Left lung (tissue), 10 donors: ENCODE data around the gene GPC6. TPM values are rescaled to one million over a fixed set of nuclear protein-coding genes. Genes with fewer than 3 reads are reported as not detected.

Source experiments
- ATAC-seq: fragments of 200-7000 bp; cut with Tn5 transposase; one replicate; pipeline ENCODE4 v1.9.1; 2020; ENCODE audit warnings: moderate library complexity
- DNase-seq, 4 donors: peaks; one replicate each; pipeline ENCODE4 v3.0.0-alpha.2; 2013 to 2020
- H3K27ac ChIP-seq, 2 donors: fragments of 200-600 bp; sonication (generic) in 1 of 2; one replicate each; pipeline versions ENCODE4 v1.5.0 to v1.8.0; 2020 to 2021
- H3K27me3 ChIP-seq, 2 donors: fragments of 200-600 bp; sonication (generic) in 1 of 2; one replicate each; pipeline versions ENCODE4 v1.5.0 to v1.8.0; 2020 to 2021
- H3K36me3 ChIP-seq, 2 donors: fragments of 200-600 bp; sonication (generic) in 1 of 2; one replicate each; pipeline versions ENCODE4 v1.5.0 to v1.8.0; 2020 to 2021
- H3K4me1 ChIP-seq, 2 donors: fragments of 200-600 bp; one replicate each; pipeline ENCODE4 v1.8.0; 2021
- H3K4me3 ChIP-seq, 2 donors: fragments of 200-600 bp; sonication (generic) in 1 of 2; one replicate each; pipeline versions ENCODE4 v1.5.0 to v1.8.0; 2020 to 2021; ENCODE audit warnings: mild to moderate bottlenecking in 1 of 2
- H3K9me3 ChIP-seq, 2 donors: fragments of 200-600 bp; sonication (generic) in 1 of 2; one replicate each; pipeline versions ENCODE4 v1.5.0 to v1.8.0; 2020 to 2021
- intact Hi-C, 2 donors: fragments of 100-400 bp; cut with DNase I; formaldehyde crosslinking; loops; one replicate each; pipeline versions ENCODE4 v1.11.2 to v1.14.2; 2022
- polyA plus RNA-seq, 6 donors: library from polyadenylated mRNA; unstranded; fragments of 120-200 nt; gene quantifications; one replicate each; pipeline ENCODE4 v1.2.1, GENCODE V29; 2013; ENCODE audit not compliant: insufficient read length in 6 of 6
- total RNA-seq, 2 donors: library from RNA; stranded (reverse); fragmentation: NEBNext Ultra II Directional; extraction: Animal tissue kit (Norgen Biotek cat#: 25700); gene quantifications; one replicate each; pipeline ENCODE4 v1.2.1, GENCODE V29; 2021
- TF ChIP-seq, protein P1 (sequence below), 2 donors: fragments of 200-600 bp; sonication (generic) in 1 of 2; IDR thresholded peaks; one replicate each; pipeline versions ENCODE4 v1.5.0 to v1.8.0; 2021; ENCODE audit warnings: antibody characterized with exemption in 2 of 2
- donor health status: DM: no; HTN: yes; CAD: no.
- donor health status: DM: no; HTN: no; CAD: no.

GPC6 gene
- total and polyA plus RNA-seq, 8 donors: 9.6 to 25.8 (median 21.1) TPM

DNA sequence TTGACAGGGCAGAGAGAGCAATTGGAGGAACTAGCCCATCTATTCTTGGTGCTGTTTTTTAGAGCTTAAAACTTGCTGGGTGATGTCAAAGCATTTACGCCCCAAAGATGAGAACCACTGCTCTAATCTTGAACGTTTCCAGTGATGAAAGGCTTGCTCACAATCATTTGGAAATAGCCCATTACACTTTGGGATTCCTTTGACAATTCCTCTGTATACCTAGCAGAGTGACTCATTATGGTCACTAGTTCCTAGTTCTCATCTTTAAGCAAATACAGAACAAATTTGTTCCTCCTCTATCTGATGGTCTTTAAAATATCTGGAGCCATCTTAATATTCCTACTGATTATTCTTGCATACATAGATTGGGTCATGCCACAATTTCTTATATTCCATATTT, 112.3 kb downstream of the GPC6 start:
- H3K4me1 ChIP-seq: no peaks in the 10 kb centered on the region
- DNase-seq: no peak
- no peak for ATAC-seq
- no peaks in the 10 kb centered on the region for H3K36me3 ChIP-seq
- H3K27me3 ChIP-seq: no peaks in the 10 kb centered on the region
- H3K27ac ChIP-seq: no peak overlapping the region
- H3K9me3 ChIP-seq: peaks cover 0 to 6% of the 10 kb centered on the region in 2 donors
- TF ChIP-seq, protein P1, sequence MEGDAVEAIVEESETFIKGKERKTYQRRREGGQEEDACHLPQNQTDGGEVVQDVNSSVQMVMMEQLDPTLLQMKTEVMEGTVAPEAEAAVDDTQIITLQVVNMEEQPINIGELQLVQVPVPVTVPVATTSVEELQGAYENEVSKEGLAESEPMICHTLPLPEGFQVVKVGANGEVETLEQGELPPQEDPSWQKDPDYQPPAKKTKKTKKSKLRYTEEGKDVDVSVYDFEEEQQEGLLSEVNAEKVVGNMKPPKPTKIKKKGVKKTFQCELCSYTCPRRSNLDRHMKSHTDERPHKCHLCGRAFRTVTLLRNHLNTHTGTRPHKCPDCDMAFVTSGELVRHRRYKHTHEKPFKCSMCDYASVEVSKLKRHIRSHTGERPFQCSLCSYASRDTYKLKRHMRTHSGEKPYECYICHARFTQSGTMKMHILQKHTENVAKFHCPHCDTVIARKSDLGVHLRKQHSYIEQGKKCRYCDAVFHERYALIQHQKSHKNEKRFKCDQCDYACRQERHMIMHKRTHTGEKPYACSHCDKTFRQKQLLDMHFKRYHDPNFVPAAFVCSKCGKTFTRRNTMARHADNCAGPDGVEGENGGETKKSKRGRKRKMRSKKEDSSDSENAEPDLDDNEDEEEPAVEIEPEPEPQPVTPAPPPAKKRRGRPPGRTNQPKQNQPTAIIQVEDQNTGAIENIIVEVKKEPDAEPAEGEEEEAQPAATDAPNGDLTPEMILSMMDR (IDR thresholded peaks at IDR 0.05): no peak
- intact Hi-C loops: no loop called here
- no peak overlapping the region for H3K4me3 ChIP-seq

DNA sequence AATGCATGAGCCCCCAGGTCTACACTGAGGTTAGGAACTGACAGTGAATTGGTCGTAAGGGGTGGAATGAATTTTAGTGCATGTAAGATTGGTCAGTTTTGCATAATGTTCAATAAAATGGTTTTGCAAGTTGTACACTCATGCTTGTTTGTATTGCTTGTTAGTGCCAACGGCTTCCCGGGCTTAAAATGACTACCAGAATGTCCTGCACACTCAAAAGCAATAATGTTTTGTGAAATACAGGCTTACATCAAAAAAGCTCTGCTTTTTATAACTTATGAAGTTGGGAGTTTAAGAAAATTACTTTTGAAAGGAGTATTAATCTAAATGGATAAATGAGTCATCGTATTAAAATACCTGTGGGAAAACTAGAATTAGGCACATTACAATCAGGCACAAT, 112.9 kb downstream of the GPC6 start:
- Histone ChIP-seq H3K4me3 (no peak overlapping the region), H3K27me3 (no peaks in the 10 kb centered on the region), H3K36me3 (no peaks in the 10 kb centered on the region), H3K9me3 (peaks cover 0 to 6% of the 10 kb centered on the region in 2 donors), H3K4me1 (no peaks in the 10 kb centered on the region), H3K27ac (no peak overlapping the region)
- DNase-seq (no peak), ATAC-seq (no peak)
- intact Hi-C loops: no loop called here
- TF ChIP-seq, protein P1 (IDR thresholded peaks at IDR 0.05): no peak

DNA sequence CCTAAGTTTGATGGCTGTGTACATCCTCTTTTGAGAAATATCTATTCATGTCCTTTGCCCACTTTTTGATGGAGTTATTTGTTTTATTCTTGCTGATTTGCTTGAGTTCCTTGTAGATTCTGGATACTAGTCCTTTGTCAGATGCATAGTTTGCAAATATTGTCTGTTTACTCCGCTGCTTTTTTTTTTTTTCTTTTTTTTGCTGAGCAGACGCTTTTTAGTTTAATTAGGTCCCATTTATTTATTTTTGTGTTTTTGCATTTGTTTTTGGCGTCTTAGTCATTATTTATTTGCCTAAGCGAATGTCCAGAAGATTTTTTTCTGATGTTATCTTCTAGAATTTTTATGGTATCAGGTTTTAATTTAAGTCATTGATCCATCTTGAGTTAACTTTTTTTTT, 114.9 kb downstream of the GPC6 start:
- Histone ChIP-seq H3K9me3 (peaks cover 0 to 6% of the 10 kb centered on the region in 2 donors), H3K27ac (no peak overlapping the region), H3K36me3 (no peaks in the 10 kb centered on the region), H3K4me3 (no peak overlapping the region), H3K4me1 (no peaks in the 10 kb centered on the region), H3K27me3 (no peaks in the 10 kb centered on the region)
- intact Hi-C loops: no loop called here
- TF ChIP-seq, protein P1 (IDR thresholded peaks at IDR 0.05): no peak
- ATAC-seq: no peak
- no peak for DNase-seq

GRCh38 chr13:93343097-93343496, 116.5 kb downstream of the GPC6 start:
- H3K4me3 ChIP-seq: no peak overlapping the region
- DNase-seq: peak in 1 of 4 donors; percentile 53
- no peaks in the 10 kb centered on the region for H3K36me3 ChIP-seq
- ATAC-seq: no peak
- no peaks in the 10 kb centered on the region for H3K27me3 ChIP-seq
- peaks cover 0 to 6% of the 10 kb centered on the region in 2 donors for H3K9me3 ChIP-seq
- H3K27ac ChIP-seq: no peak overlapping the region
- TF ChIP-seq, protein P1 (IDR thresholded peaks at IDR 0.05): no peak
- H3K4me1 ChIP-seq: no peaks in the 10 kb centered on the region
- intact Hi-C loops: no loop called here

- no peak overlapping the region for H3K27ac ChIP-seq
- ATAC-seq (no peak), DNase-seq (no peak)
- no peaks in the 10 kb centered on the region for H3K36me3 ChIP-seq
- peaks cover 0 to 6% of the 10 kb centered on the region in 2 donors for H3K9me3 ChIP-seq
- TF ChIP-seq, protein P1 (IDR thresholded peaks at IDR 0.05): no peak
- H3K4me1 ChIP-seq: no peaks in the 10 kb centered on the region
- intact Hi-C loops: no loop called here
- no peaks in the 10 kb centered on the region for H3K27me3 ChIP-seq
- H3K4me3 ChIP-seq: no peak overlapping the region
Measured at GRCh38 chr13:93344048-93344705, 117.6 kb downstream of the GPC6 start.
